Dendritic cell treated with granulocyte-macrophage colony-stimulating factor and Interleukin-4, amounts not matched to agents 40 ng/mL and 50 ng/mL, for 4 days (primary cell): ENCODE measurements around the gene IDI1.

ENCODE experiments used
- H3K27ac Mint-ChIP-seq: one replicate; pipeline ENCODE4 v1.8.0; 2022; ENCODE audit warnings: mild to moderate bottlenecking, mixed read lengths
- H3K27me3 Mint-ChIP-seq: one replicate; pipeline ENCODE4 v1.8.0; 2022; ENCODE audit warnings: mild to moderate bottlenecking, mixed read lengths
- H3K36me3 Mint-ChIP-seq: one replicate; pipeline ENCODE4 v1.8.0; 2022; ENCODE audit warnings: low read depth, mixed read lengths
- H3K4me1 Mint-ChIP-seq: one replicate; pipeline ENCODE4 v1.8.0; 2022; ENCODE audit warnings: low read depth, mixed read lengths
- H3K4me3 Mint-ChIP-seq: one replicate; pipeline ENCODE4 v1.8.0; 2022; ENCODE audit warnings: mild to moderate bottlenecking, moderate library complexity, mixed read lengths
- H3K9me3 Mint-ChIP-seq: one replicate; pipeline ENCODE4 v1.8.0; 2022; ENCODE audit warnings: mixed read lengths
- intact Hi-C: fragments of 100-400 bp; cut with micrococcal nuclease; formaldehyde crosslinking; loops from one replicate; pipeline ENCODE4 v1.15.0; 2022

Gene IDI1

DNA sequence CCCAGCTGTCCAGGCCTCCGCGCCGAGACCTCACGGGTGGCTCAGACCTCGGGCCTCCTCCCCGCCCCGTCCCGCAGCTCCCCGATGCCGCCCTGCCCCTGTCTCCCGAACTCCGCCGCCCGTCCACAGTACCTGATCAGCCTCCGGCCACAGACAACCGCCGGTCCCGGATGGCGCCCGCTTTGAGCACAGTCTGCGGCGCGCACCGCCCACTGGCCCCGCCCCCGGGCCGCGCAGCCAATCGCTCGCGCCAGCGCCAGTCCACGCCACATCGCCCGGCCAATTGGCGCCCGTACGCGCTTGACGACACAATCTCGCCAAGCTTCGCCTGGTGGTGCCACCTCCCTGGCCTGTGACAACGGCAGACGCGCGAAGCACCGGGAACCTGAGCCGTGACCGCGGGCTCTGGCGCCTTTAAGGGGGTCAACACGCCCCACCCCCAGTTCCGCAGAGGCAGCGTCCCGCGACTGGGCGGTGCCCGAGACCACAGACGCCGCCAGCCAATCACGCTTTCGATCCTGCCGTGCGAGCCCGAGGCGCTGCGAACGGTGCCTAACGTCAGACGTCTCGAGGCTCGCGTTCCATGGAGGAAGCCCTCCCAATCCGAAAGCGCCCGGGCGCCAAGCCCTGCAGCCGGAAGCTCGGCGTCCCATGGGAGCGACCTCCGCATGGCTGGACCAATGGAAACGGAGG, at the start of gene IDI1:
Gene IDI1, minus strand, starts transcription at position 388 of the 693 bp plus-strand sequence. Its CDS starts 116 bp downstream, at position 272.
- intact Hi-C loops = loop anchor here (1.0 to 2.0 kb wide), 3 partner anchors 7 to 118 kb away; partner anchors contain the start of genes GTPBP4, LARP4B and WDR37
- H3K27me3 Mint-ChIP-seq = no peaks in the 10 kb centered on the region
- H3K4me1 Mint-ChIP-seq = peaks cover 58% of the 10 kb centered on the region
- peak within 1 kb of the TSS; percentile 89 for H3K4me3 Mint-ChIP-seq
- H3K36me3 Mint-ChIP-seq = peaks cover 66% of the 10 kb centered on the region
- peak within 1 kb of the TSS; percentile 99 for H3K27ac Mint-ChIP-seq
- no peaks in the 10 kb centered on the region for H3K9me3 Mint-ChIP-seq

DNA sequence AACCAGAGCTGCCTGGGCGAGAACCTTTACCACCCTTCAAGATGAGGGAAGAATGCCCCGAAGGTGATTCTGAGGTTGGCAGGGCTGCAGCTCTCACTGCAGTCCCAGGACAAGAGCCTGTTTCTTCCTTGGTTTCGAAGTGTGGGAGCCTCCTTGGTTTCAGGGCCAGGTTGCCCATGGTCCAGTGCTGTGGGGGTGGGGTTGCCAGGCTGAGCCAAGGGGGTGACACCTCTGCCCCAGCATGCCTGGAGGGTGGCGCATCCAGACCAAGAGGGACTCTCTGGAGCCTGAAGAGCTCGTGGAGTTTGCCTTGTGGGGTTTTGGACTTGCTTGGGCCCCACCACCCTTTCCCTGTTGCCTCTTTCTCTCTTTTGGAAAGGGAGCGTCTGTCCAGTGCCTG, 48.5 kb upstream of the IDI1 start:
- H3K4me1 Mint-ChIP-seq = no peaks in the 10 kb centered on the region
- no peaks in the 10 kb centered on the region for H3K27me3 Mint-ChIP-seq
- intact Hi-C loops = no loop called here
- H3K27ac Mint-ChIP-seq = no peak overlapping the region
- no peak overlapping the region for H3K4me3 Mint-ChIP-seq
- H3K9me3 Mint-ChIP-seq = no peaks in the 10 kb centered on the region
- H3K36me3 Mint-ChIP-seq = peaks cover 7% of the 10 kb centered on the region

DNA sequence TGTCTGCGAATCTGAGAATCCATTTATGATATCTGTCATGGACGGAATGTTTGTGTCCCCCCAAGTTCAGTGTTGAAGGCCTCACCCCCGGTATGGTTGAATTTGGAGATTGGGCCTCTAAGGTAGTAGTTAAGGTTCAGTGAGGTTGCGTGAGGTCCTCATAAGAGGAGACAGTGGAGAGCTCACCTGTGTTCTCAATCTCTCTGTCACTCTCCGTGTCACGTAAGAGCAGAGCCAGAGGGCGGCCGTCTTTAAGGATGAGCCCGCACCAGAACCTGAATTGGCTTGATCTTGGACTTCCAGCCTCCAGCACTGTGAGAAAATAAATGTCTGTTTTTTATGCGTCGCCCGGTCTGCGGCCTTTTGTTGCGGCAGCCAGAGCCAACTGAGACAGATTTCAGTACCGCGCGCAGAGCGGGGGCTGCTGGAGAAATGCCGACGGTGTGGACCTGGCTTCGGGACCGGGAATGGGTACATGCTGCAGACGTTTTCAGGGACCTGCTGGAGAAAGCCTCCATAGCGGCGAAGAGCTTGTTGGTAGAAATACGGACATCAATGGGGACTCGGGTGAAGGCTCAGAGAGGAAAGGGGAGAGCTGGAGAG, 47.5 kb upstream of the IDI1 start:
- Mint-ChIP-seq H3K27ac (no peak overlapping the region), H3K4me1 (no peaks in the 10 kb centered on the region), H3K4me3 (no peak overlapping the region), H3K27me3 (no peaks in the 10 kb centered on the region), H3K36me3 (peaks cover 14% of the 10 kb centered on the region), H3K9me3 (no peaks in the 10 kb centered on the region)
- intact Hi-C loops = no loop called here

- H3K4me3 Mint-ChIP-seq = no peak overlapping the region
- H3K27me3 Mint-ChIP-seq = no peaks in the 10 kb centered on the region
- H3K36me3 Mint-ChIP-seq = peaks cover 23% of the 10 kb centered on the region
- intact Hi-C loops = no loop called here
- H3K9me3 Mint-ChIP-seq = no peaks in the 10 kb centered on the region
- no peaks in the 10 kb centered on the region for H3K4me1 Mint-ChIP-seq
- no peak overlapping the region for H3K27ac Mint-ChIP-seq
Measured at GRCh38 chr10:1095498-1095897, 46.6 kb upstream of the IDI1 start.

DNA sequence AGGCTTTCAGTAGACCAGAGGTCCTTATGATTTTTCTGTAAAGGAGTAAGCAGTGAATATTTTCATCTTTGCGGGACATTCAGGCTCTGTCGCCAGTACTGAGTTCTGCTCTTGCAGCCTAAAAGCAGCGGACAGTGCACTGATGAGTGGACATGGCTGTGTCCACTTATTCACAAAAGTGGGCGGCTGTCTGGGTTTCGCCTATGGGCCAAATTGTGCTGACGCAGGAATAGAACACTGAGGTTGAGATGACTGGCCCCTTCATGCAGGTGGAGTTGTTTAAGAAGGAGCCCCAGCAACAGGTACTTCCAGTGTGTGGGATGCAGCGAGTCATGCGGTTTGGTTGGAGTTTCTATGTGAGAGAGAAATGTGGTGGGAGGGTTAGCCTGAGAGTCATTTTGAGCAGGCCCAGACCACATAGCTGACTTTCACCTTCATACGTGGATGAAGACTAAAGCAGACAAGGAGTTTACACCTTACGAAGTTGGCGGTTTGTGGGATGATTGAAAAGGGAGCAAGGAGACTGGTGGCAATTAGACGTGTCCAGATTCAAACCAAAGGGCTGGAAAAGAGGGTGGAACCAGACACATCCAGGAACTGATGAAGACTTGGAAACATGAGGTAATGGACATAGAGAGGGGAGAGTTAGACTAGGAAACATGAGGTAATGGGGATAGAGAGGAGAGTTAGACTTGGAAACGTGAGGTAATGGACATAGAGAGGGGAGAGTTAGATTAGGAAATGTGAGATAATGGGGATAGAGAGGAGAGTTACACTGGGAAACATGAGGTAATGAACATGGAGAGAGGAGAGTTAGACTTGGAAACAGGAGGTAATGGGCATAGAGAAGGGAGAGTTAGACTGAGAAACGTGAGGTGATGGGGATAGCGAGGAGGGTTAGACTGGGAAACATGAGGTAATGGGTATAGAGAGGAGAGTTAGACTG, 45.5 kb upstream of the IDI1 start:
- Mint-ChIP-seq H3K9me3 (no peaks in the 10 kb centered on the region), H3K27me3 (no peaks in the 10 kb centered on the region), H3K36me3 (peaks cover 34% of the 10 kb centered on the region), H3K27ac (no peak overlapping the region), H3K4me3 (no peak overlapping the region), H3K4me1 (no peaks in the 10 kb centered on the region)
- intact Hi-C loops = no loop called here

DNA sequence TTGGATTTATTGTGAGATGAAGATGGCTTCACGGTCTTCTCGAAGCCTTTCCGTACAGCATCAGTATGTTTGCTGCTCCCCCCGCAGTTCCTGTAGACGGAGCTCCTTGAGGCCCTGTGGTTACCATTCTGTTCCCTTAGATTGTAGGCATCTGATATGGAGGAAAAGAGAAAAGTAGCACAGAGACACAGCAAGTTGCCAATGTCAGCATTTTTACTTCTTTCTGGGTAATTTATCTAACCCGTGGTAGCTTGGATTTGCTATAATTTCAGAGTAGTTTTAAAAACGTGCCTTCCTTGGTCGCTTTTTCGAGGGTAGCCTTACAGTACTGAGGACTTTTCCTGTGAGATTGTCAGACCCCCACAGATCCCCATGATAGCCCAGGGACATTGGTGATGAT, 44.8 kb upstream of the IDI1 start:
- Mint-ChIP-seq H3K9me3 (no peaks in the 10 kb centered on the region), H3K4me1 (no peaks in the 10 kb centered on the region), H3K27ac (no peak overlapping the region), H3K4me3 (no peak overlapping the region), H3K27me3 (no peaks in the 10 kb centered on the region), H3K36me3 (peaks cover 41% of the 10 kb centered on the region)
- intact Hi-C loops = no loop called here

GRCh38 chr10:1090696-1091095, 41.8 kb upstream of the IDI1 start:
- Mint-ChIP-seq H3K27ac (no peak overlapping the region), H3K36me3 (peaks cover 71% of the 10 kb centered on the region)

DNA sequence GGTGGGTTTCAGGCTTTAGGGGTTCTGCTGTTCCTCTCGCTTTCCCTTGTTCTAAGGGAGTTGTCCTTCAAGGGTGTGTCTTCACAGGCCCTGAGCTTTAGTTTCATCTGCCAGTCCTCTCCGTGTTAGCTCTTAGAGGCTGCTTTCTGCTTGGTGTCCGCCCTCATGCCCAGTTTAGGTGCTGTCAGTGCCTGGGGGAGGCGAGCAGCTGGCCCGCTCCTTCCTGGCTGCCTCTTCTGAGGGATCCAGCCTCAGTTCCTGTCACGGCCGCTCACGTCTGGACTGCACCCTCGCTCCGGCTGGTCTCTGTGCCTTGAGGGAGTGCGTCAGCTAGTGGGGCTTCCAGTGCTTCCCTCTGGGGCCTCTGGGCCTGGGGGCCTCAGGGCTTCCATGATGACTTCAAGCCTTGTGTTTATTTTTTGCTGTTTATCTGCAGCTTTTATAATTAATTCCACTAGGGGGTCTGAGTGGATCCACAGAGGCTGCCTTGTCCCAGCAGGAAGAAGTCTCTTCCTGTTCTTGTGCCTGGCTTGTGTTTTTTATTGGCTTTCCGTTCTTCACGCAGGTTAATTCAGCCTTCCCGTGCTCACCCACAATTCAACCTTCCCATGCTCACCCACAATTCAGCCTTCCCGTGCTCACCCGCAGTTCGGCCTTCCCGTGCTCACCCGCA, 40.2 kb upstream of the IDI1 start:
- Mint-ChIP-seq H3K9me3 (no peaks in the 10 kb centered on the region), H3K4me1 (no peaks in the 10 kb centered on the region), H3K36me3 (peaks cover 87% of the 10 kb centered on the region), H3K4me3 (no peak overlapping the region), H3K27me3 (no peaks in the 10 kb centered on the region), H3K27ac (no peak overlapping the region)
- intact Hi-C loops = no loop called here

More at GRCh38 chr10:1090696-1091095, 41.8 kb upstream of the IDI1 start:
- intact Hi-C loops = no loop called here
- H3K4me1 Mint-ChIP-seq = no peaks in the 10 kb centered on the region
- no peaks in the 10 kb centered on the region for H3K27me3 Mint-ChIP-seq
- no peaks in the 10 kb centered on the region for H3K9me3 Mint-ChIP-seq
- H3K4me3 Mint-ChIP-seq = no peak overlapping the region

- H3K27me3 Mint-ChIP-seq = no peaks in the 10 kb centered on the region
- H3K27ac Mint-ChIP-seq = peak overlapping the region; percentile 4
- H3K36me3 Mint-ChIP-seq = peaks cover 100% of the 10 kb centered on the region
- no peak overlapping the region for H3K4me3 Mint-ChIP-seq
- H3K4me1 Mint-ChIP-seq = no peaks in the 10 kb centered on the region
- intact Hi-C loops = no loop called here
- H3K9me3 Mint-ChIP-seq = no peaks in the 10 kb centered on the region
Measured at GRCh38 chr10:1086787-1087186, 37.9 kb upstream of the IDI1 start.

DNA sequence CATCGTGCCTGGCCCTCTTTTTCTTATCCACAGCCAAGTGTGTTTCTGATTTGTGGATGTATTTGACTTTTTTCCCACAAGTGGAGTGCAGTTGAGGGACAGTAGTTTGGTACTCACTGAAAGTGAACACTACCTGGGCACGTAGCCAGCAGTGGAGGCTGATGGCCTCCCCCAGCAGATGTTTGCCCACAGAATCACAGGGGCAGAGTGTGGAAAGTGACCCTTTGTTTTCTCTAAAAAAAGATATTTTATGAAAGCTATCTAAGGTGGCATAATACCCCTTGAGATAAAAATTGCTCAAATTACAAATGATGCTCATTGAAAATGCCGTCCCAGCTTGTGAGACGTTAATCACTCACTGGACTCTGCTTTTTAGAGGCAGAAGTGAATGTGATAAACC, 36.3 kb upstream of the IDI1 start:
- no peaks in the 10 kb centered on the region for H3K9me3 Mint-ChIP-seq
- no peak overlapping the region for H3K27ac Mint-ChIP-seq
- H3K36me3 Mint-ChIP-seq = peaks cover 100% of the 10 kb centered on the region
- H3K4me1 Mint-ChIP-seq = no peaks in the 10 kb centered on the region
- no peak overlapping the region for H3K4me3 Mint-ChIP-seq
- intact Hi-C loops = no loop called here
- H3K27me3 Mint-ChIP-seq = no peaks in the 10 kb centered on the region

- Mint-ChIP-seq H3K9me3 (no peaks in the 10 kb centered on the region), H3K4me1 (no peaks in the 10 kb centered on the region), H3K27me3 (no peaks in the 10 kb centered on the region), H3K36me3 (peaks cover 100% of the 10 kb centered on the region), H3K27ac (no peak overlapping the region), H3K4me3 (no peak overlapping the region)
- intact Hi-C loops = loop anchor here (5.0 kb wide), 1 partner anchor 82 kb away; no protein-coding TSS in a partner anchor
Measured at GRCh38 chr10:1084011-1084950, 35.4 kb upstream of the IDI1 start.

DNA sequence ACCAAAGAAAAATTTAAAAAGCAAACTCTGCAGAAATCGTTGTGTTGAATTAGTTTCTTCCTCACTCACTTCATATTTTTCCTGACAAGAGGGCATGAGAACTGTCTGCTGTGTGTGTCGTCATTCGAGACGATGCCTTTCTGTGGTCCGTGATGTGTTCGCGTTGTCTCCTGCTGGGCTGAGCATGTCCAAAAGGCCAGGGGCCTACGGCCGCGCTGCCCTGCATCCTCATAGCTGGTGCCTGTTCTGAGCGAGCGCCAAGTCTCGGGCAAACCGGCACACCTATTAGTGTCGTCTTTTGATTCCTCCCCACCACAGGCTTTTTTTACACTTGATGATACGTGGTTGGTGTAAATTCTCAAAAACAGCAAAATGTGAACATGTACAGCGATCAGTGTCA, 34.7 kb upstream of the IDI1 start:
- Mint-ChIP-seq H3K27ac (no peak overlapping the region), H3K9me3 (no peaks in the 10 kb centered on the region), H3K27me3 (no peaks in the 10 kb centered on the region), H3K36me3 (peaks cover 100% of the 10 kb centered on the region), H3K4me1 (no peaks in the 10 kb centered on the region), H3K4me3 (no peak overlapping the region)
- intact Hi-C loops = loop anchor here (5.0 kb wide), 1 partner anchor 81 kb away; no protein-coding TSS in a partner anchor

GRCh38 chr10:1078668-1079067, 29.7 kb upstream of the IDI1 start:
- Mint-ChIP-seq H3K36me3 (peaks cover 95% of the 10 kb centered on the region), H3K9me3 (no peaks in the 10 kb centered on the region), H3K27me3 (no peaks in the 10 kb centered on the region), H3K4me1 (no peaks in the 10 kb centered on the region), H3K27ac (no peak overlapping the region), H3K4me3 (no peak overlapping the region)
- intact Hi-C loops = no loop called here
